Measurements from ENCODE around the gene C2CD3. TPM values are rescaled to one million over a fixed set of nuclear protein-coding genes. Genes with fewer than 3 reads are reported as not detected.

Gene C2CD3
- total and polyA plus RNA-seq, 9 of the 15 experiments (the other 6 are each of a cell fraction or from before 2014, with no cell fraction given): 4.4 to 20.2 (median 15.4) TPM

GRCh38 chr11:73982990-73983740, 187.6 kb downstream of the C2CD3 start (continued):
- TF ChIP-seq ETS1 (conservative IDR thresholded peaks at IDR 0.05; ENCODE audit: control insufficient read depth, low read depth, low read length) (peak; percentile 57; the same call in 1 of the 2 replicates), PRMT5 (CRISPR knock-in tag; IDR thresholded peaks at IDR 0.05) (no peak), ZBTB26 (CRISPR knock-in tag; IDR thresholded peaks at IDR 0.05) (peak; percentile 86; the same call in 1 of the 2 replicates), MCM5 (IDR thresholded peaks at IDR 0.05; ENCODE audit: low read depth) (no peak), GATA2 (CRISPR knock-in tag; IDR thresholded peaks at IDR 0.05) (no peak), ZNF551 (CRISPR knock-in tag; IDR thresholded peaks at IDR 0.05) (no peak), MAZ (CRISPR knock-in tag; conservative IDR thresholded peaks at IDR 0.05 in 1 of 2, IDR thresholded peaks at IDR 0.05 in 1 of 2) (peak; percentile 76 to 94; a peak in 3 of 4 replicates), GATAD2B (IDR thresholded peaks at IDR 0.05; ENCODE audit: borderline replicate concordance) (peak; percentile 65; the same call in 1 of the 2 replicates), ZNF224 (CRISPR knock-in tag; IDR thresholded peaks at IDR 0.05) (no peak; the same call in 1 of the 2 replicates), EP400 (IDR thresholded peaks at IDR 0.05) (peak; percentile 94), LEF1 (IDR thresholded peaks at IDR 0.05) (peak; percentile 82), PRDM10 (IDR thresholded peaks at IDR 0.05; ENCODE audit: partially characterized antibody) (peak; percentile 79), HINFP (tag; conservative IDR thresholded peaks at IDR 0.05; ENCODE audit: low read depth) (no peak), SNRNP70 (optimal IDR thresholded peaks at IDR 0.05; ENCODE audit: low read depth, low read length) (no peak), BRF2 (IDR thresholded peaks at IDR 0.05; ENCODE audit: borderline replicate concordance, insufficient read depth, insufficient read length) (no peak), GABPB1 (CRISPR knock-in tag; IDR thresholded peaks at IDR 0.05) (peak; percentile 87)
